ENCODE results near the gene POLR3C.

GRCh38 chr1:145868232-145868631 is 44.2 kb downstream of the POLR3C start:
- TF ChIP-seq CTCF (IDR thresholded peaks at IDR 0.05) (no peak), POLR2A (IDR thresholded peaks at IDR 0.05) (no peak), POLR2AphosphoS5 (IDR thresholded peaks at IDR 0.05) (no peak)

All from upper lobe of left lung (tissue), 4 donors.